Transverse colon (tissue), 3 donors: ENCODE data around the gene PANX3.

Experiments used
- POLR2A ChIP-seq: fragments of 450-650 bp; IDR thresholded peaks from one replicate; pipeline ENCODE4 v1.6.1; 2016; ENCODE audit warnings: antibody characterized with exemption, mild to moderate bottlenecking, moderate library complexity
- TF ChIP-seq, protein P1 (sequence below), 5 experiments: fragments of 200-600 bp in 3 of 5; fragments of 450-650 bp in 2 of 5; sonication (generic) in 3 of 5; IDR thresholded peaks; 1 replicate in 2 of 5; 2 replicates in 3 of 5; pipeline ENCODE4 v1.5.1; 2016 to 2017; ENCODE audit warnings: antibody characterized with exemption in 5 of 5, inconsistent platforms in 3 of 5, mild to moderate bottlenecking in 2 of 5, moderate library complexity in 1 of 5

DNA sequence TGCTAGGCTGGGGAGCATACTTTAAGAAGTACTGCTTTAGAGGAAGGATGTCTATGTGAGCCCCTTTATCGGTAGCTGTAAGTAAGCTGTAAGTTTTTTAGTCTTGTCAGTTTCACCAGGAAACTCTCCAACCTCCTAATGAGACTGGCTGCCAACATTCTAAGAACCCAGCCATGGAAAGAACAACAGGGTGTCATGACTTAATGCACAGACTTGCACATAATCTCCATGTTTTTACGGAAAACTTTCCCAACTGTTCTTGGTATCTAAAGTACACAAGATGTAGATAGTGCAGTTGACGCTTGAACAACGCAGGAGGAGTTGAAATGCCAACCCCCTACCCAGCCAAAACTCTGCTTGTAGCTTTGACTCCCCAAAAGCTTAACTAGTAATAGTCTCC lies 32.5 kb upstream of the PANX3 start:
- TF ChIP-seq, protein P1, sequence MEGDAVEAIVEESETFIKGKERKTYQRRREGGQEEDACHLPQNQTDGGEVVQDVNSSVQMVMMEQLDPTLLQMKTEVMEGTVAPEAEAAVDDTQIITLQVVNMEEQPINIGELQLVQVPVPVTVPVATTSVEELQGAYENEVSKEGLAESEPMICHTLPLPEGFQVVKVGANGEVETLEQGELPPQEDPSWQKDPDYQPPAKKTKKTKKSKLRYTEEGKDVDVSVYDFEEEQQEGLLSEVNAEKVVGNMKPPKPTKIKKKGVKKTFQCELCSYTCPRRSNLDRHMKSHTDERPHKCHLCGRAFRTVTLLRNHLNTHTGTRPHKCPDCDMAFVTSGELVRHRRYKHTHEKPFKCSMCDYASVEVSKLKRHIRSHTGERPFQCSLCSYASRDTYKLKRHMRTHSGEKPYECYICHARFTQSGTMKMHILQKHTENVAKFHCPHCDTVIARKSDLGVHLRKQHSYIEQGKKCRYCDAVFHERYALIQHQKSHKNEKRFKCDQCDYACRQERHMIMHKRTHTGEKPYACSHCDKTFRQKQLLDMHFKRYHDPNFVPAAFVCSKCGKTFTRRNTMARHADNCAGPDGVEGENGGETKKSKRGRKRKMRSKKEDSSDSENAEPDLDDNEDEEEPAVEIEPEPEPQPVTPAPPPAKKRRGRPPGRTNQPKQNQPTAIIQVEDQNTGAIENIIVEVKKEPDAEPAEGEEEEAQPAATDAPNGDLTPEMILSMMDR (IDR thresholded peaks at IDR 0.05), result no peak
- no peak for TF ChIP-seq POLR2A
